ENCODE results near the gene PDE8A. TPM values are rescaled to one million over a fixed set of nuclear protein-coding genes. Genes with fewer than 3 reads are reported as not detected.
"Not testable (repeated sequence)": the region's sequence is repeated elsewhere in the genome, so short reads cannot be mapped to it uniquely, and the experiment has no call there.

Gene PDE8A
- total and polyA plus RNA-seq, 2 experiments from 2014 or later = 15.3 to 26.0 TPM

DNA sequence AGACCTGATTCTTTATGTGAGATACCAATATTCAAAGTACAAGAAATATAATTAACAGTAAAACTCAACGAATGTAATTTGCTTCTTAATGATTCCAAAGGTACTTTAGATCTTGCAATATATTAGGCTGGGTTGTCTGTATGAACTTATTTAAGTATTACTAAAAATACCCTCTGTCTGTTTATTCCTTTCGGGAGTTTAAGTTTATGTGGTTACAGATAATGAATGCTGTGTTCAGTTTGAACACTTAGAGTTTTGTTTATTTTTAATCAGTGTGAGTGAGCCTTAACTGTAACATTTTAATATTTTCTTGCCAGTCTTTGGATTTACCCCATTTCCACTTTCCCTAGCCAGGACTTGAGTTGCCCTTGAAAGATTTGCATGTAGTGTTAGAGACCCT is 3.5 kb downstream of the PDE8A start:
- Histone ChIP-seq H3K79me2 (peaks cover 81% of the 10 kb centered on the region), H2AFZ (no peak overlapping the region), H3K36me3 (replicated peaks; ENCODE audit: insufficient read depth, low read depth) (no peaks in the 10 kb centered on the region), H3K27ac (no peak overlapping the region), H3K9me2 (replicated peaks; ENCODE audit: insufficient read depth) (no peaks in the 10 kb centered on the region), H4K20me1 (ENCODE audit: insufficient read depth, poor library complexity, severe bottlenecking) (peaks cover 30% of the 10 kb centered on the region), H3K27me3 (no peaks in the 10 kb centered on the region), H3K4me2 (peak overlapping the region; percentile 82), H3K4me1 (ENCODE audit: insufficient read depth) (peaks cover 16% of the 10 kb centered on the region), H3K4me3 (no peak overlapping the region), H3K9me3 (ENCODE audit: low read depth) (no peaks in the 10 kb centered on the region)
- 68% methylated on average over 2 of the region's 2 CpGs for WGBS (ENCODE audit: low lambda C conversion rate, missing lambda C conversion rate)
- DNase-seq (ENCODE audit: low spot score) = no peak
- TF ChIP-seq EZH2 (IDR thresholded peaks at IDR 0.05; ENCODE audit: borderline replicate concordance) = no peak
- TF ChIP-seq EZH2phosphoT487 (IDR thresholded peaks at IDR 0.05; ENCODE audit: low read depth, severe bottlenecking, unreplicated experiment) = no peak
- TF ChIP-seq, protein P1, sequence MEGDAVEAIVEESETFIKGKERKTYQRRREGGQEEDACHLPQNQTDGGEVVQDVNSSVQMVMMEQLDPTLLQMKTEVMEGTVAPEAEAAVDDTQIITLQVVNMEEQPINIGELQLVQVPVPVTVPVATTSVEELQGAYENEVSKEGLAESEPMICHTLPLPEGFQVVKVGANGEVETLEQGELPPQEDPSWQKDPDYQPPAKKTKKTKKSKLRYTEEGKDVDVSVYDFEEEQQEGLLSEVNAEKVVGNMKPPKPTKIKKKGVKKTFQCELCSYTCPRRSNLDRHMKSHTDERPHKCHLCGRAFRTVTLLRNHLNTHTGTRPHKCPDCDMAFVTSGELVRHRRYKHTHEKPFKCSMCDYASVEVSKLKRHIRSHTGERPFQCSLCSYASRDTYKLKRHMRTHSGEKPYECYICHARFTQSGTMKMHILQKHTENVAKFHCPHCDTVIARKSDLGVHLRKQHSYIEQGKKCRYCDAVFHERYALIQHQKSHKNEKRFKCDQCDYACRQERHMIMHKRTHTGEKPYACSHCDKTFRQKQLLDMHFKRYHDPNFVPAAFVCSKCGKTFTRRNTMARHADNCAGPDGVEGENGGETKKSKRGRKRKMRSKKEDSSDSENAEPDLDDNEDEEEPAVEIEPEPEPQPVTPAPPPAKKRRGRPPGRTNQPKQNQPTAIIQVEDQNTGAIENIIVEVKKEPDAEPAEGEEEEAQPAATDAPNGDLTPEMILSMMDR (IDR thresholded peaks at IDR 0.05; ENCODE audit: poor library complexity) = no peak

DNA sequence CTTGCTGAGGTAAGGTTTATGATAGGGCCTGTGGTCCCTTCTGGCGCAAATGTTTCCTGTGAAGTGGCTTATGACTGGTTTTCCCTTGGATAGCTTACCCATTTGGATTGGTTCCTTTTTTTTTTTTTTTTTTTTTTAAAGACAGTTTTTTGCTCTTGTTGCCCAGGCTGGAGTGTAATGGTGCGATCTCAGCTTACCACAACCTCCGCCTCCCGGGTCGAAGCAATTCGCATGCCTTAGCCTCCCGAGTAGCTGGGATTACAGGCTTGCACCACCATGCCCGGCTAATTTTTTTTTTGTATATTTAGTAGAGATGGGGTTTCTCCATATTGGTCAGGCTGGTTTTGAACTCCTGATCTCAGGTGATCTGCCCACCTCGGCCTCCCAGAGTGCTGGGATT is 5.7 kb downstream of the PDE8A start:
- not testable (repeated sequence) for H3K4me3 ChIP-seq; H3K36me3 ChIP-seq (replicated peaks; ENCODE audit: insufficient read depth, low read depth); DNase-seq (ENCODE audit: low spot score); H2AFZ ChIP-seq; H3K4me2 ChIP-seq; H3K9me3 ChIP-seq (ENCODE audit: low read depth); H3K27me3 ChIP-seq; H3K27ac ChIP-seq; H3K9me2 ChIP-seq (replicated peaks; ENCODE audit: insufficient read depth)
- H3K79me2 ChIP-seq = peaks cover 99% of the 10 kb centered on the region
- WGBS (ENCODE audit: low lambda C conversion rate, missing lambda C conversion rate) = 95% methylated on average over 9 of the region's 9 CpGs
- peaks cover 38% of the 10 kb centered on the region for H4K20me1 ChIP-seq (ENCODE audit: insufficient read depth, poor library complexity, severe bottlenecking)
- peaks cover 20% of the 10 kb centered on the region for H3K4me1 ChIP-seq (ENCODE audit: insufficient read depth)

DNA sequence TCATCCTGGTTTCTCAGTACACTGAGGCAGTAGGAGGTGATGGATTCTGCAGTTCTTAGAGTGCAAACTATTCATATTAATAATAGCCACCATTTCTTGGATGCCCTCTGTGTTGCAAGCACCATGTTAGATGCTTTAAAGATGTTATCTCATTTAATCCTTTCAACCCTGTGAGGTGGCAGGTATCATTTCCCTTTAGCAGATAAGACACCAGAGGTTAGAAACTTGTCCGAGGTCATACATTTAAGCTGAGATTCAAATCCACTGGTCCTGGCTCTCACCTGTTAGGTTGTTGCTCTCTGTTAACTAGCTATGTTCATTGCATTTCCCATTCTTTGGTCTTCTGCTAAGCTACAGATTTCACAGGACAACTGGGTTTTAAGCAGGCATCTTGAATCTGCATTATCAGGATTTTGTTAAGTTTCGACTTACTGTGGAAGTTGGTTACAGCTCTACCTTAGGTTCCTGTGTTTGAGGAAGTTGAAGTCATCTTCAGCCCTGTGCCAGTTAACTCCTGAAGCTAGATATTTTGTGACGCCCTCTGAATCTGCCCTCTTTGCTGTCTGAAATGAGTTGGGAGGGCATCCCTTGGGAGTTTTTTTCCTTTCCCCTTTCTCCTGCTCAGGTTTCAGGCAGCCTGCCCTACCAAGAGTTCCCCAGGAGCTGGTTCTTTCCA is 6.4 kb downstream of the PDE8A start:
- H3K9me2 ChIP-seq (replicated peaks; ENCODE audit: insufficient read depth) = no peaks in the 10 kb centered on the region
- H3K27ac ChIP-seq = no peak overlapping the region
- peaks cover 25% of the 10 kb centered on the region for H3K4me1 ChIP-seq (ENCODE audit: insufficient read depth)
- H3K27me3 ChIP-seq = no peaks in the 10 kb centered on the region
- no peak overlapping the region for H3K4me3 ChIP-seq
- H3K79me2 ChIP-seq = peaks cover 93% of the 10 kb centered on the region
- no peak overlapping the region for H2AFZ ChIP-seq
- peaks cover 37% of the 10 kb centered on the region for H4K20me1 ChIP-seq (ENCODE audit: insufficient read depth, poor library complexity, severe bottlenecking)
- H3K4me2 ChIP-seq = no peak overlapping the region
- no peaks in the 10 kb centered on the region for H3K9me3 ChIP-seq (ENCODE audit: low read depth)
- DNase-seq (ENCODE audit: low spot score) = no peak
- TF ChIP-seq, protein P1 (IDR thresholded peaks at IDR 0.05; ENCODE audit: poor library complexity) = no peak
- TF ChIP-seq EZH2phosphoT487 (IDR thresholded peaks at IDR 0.05; ENCODE audit: low read depth, severe bottlenecking, unreplicated experiment) (no peak), EZH2 (IDR thresholded peaks at IDR 0.05; ENCODE audit: borderline replicate concordance) (no peak)
- 86% methylated on average over 3 of the region's 3 CpGs for WGBS (ENCODE audit: low lambda C conversion rate, missing lambda C conversion rate)
- no peaks in the 10 kb centered on the region for H3K36me3 ChIP-seq (replicated peaks; ENCODE audit: insufficient read depth, low read depth)

DNA sequence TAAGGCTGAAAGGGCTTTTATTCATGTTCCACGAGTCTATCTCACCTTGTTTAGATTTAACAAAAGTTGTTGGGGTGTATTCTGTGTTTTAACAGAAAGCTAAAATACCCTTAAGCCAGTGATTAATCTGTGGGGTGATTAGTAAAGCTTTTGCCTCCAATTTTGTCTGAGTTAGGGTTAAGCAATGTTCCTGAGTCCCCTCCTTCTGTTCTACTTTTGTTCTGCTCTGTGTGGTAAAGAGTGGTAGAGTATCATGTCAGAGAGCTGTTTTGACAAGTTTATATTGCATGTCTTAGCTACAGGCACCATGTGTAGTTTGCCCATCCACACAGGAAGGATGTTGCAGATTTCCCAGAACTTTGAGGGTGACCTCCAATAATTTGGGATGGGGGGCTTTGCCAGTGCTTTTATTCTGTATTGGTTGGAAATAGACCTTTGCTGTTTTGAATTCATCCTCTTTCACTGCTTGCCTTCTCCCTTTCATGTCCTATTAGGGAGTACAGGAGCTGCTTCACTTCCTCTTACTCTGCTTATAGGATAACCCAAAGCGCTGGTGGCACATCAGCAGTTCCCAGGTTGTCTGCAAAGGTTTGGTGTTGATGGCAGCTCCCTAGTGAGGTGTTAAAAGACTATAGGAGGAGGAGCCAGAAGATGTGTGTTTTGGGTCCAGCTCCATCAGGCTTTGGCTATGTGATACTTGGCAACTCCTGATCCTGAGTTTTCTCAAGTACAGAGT is 7.4 kb downstream of the PDE8A start:
- Histone ChIP-seq H3K27me3 (no peaks in the 10 kb centered on the region), H3K4me3 (no peak overlapping the region), H2AFZ (no peak overlapping the region), H3K36me3 (replicated peaks; ENCODE audit: insufficient read depth, low read depth) (no peaks in the 10 kb centered on the region), H3K4me2 (no peak overlapping the region), H4K20me1 (ENCODE audit: insufficient read depth, poor library complexity, severe bottlenecking) (peaks cover 31% of the 10 kb centered on the region), H3K4me1 (ENCODE audit: insufficient read depth) (peaks cover 25% of the 10 kb centered on the region), H3K27ac (no peak overlapping the region), H3K9me2 (replicated peaks; ENCODE audit: insufficient read depth) (no peaks in the 10 kb centered on the region), H3K9me3 (ENCODE audit: low read depth) (no peaks in the 10 kb centered on the region), H3K79me2 (peaks cover 91% of the 10 kb centered on the region)
- 91% methylated on average over 2 of the region's 2 CpGs for WGBS (ENCODE audit: low lambda C conversion rate, missing lambda C conversion rate)
- no peak for DNase-seq (ENCODE audit: low spot score)
- TF ChIP-seq, protein P1 (IDR thresholded peaks at IDR 0.05; ENCODE audit: poor library complexity) = no peak
- no peak for TF ChIP-seq EZH2 (IDR thresholded peaks at IDR 0.05; ENCODE audit: borderline replicate concordance)
- TF ChIP-seq EZH2phosphoT487 (IDR thresholded peaks at IDR 0.05; ENCODE audit: low read depth, severe bottlenecking, unreplicated experiment) = no peak
